Measurements from ENCODE around the gene GLRX5.

Gene GLRX5

DNA sequence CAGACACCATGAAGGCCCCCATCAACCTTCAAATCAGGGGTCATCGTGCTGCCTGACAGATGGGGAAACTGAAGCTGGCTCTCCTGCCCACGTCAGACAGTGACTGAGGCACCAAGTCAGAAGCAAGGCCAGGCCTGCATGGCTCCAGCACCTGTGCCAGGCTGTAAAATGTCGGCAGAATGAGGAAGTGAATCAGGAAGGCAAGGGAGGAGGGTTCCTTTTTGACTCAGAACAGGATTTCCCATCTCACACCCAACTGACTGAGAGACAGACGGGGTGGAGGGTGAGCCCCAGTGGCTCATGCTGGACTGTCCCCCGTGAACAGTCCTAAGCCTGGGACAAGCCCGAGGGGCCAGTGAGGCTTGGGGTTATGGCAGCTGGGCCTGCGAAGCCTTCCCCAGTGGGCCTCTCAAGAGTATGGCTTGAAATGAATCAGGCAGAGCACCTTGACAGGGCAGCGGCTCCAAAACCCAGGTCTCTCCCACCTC lies 39.3 kb upstream of the GLRX5 start:
- no peaks in the 10 kb centered on the region for H3K9me3 ChIP-seq (ENCODE audit: insufficient read depth, low read length)
- peaks cover 3% of the 10 kb centered on the region for H3K4me1 ChIP-seq (ENCODE audit: insufficient read depth, insufficient read length)
- no peak overlapping the region for H3K9ac ChIP-seq (ENCODE audit: insufficient read length, low read depth)
- no peaks in the 10 kb centered on the region for H3K27me3 ChIP-seq (ENCODE audit: insufficient read depth, insufficient read length)
- TF ChIP-seq SUZ12 (IDR thresholded peaks at IDR 0.05; ENCODE audit: extremely low read depth, insufficient read depth, insufficient read length): no peak
- TF ChIP-seq YY1 (IDR thresholded peaks at IDR 0.05; ENCODE audit: insufficient read depth, insufficient read length): no peak
- TF ChIP-seq ZNF274 (IDR thresholded peaks at IDR 0.05; ENCODE audit: low read depth, low read length): no peak
- no peak for DNase-seq (ENCODE audit: low read depth, low spot score)
- H3K36me3 ChIP-seq (ENCODE audit: insufficient read depth, insufficient read length, low read length): no peaks in the 10 kb centered on the region
- no peak overlapping the region for H3K4me3 ChIP-seq (ENCODE audit: insufficient read length, low read depth)

DNA sequence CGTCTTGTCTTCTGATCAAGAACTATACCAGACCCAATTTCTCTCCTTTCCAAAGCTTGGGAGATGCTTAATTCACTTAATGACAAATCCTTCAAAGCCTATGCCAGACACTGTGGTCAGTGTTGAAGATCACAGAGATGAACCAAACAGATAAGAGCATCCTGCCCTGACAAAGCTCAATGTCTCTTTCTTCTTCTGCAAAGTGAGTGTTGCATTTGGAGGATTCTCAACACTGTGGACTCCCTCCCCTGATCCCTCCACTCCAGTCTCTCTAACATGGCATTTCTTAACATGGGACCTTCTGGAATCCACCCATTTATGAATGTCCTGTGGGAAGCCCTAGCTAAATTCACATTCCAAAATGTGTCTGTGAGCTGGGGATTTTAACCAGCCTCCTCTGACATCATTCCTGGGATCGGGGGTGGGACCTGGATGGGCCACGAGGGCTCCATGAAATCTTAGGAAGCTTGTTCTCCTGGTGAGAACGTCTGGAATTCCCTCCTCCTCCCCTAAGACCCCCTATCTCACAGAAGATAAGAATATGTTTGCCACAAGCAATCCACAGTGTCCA lies 38.7 kb upstream of the GLRX5 start:
- H3K9me3 ChIP-seq (ENCODE audit: insufficient read depth, low read length): no peaks in the 10 kb centered on the region
- H3K4me1 ChIP-seq (ENCODE audit: insufficient read depth, insufficient read length): peaks cover 3% of the 10 kb centered on the region
- H3K36me3 ChIP-seq (ENCODE audit: insufficient read depth, insufficient read length, low read length): no peaks in the 10 kb centered on the region
- no peaks in the 10 kb centered on the region for H3K27me3 ChIP-seq (ENCODE audit: insufficient read depth, insufficient read length)
- H3K4me3 ChIP-seq (ENCODE audit: insufficient read length, low read depth): no peak overlapping the region
- no peak for DNase-seq (ENCODE audit: low read depth, low spot score)
- no peak for TF ChIP-seq SUZ12 (IDR thresholded peaks at IDR 0.05; ENCODE audit: extremely low read depth, insufficient read depth, insufficient read length)
- no peak for TF ChIP-seq ZNF274 (IDR thresholded peaks at IDR 0.05; ENCODE audit: low read depth, low read length)
- no peak for TF ChIP-seq YY1 (IDR thresholded peaks at IDR 0.05; ENCODE audit: insufficient read depth, insufficient read length)
- no peak overlapping the region for H3K9ac ChIP-seq (ENCODE audit: insufficient read length, low read depth)

DNA sequence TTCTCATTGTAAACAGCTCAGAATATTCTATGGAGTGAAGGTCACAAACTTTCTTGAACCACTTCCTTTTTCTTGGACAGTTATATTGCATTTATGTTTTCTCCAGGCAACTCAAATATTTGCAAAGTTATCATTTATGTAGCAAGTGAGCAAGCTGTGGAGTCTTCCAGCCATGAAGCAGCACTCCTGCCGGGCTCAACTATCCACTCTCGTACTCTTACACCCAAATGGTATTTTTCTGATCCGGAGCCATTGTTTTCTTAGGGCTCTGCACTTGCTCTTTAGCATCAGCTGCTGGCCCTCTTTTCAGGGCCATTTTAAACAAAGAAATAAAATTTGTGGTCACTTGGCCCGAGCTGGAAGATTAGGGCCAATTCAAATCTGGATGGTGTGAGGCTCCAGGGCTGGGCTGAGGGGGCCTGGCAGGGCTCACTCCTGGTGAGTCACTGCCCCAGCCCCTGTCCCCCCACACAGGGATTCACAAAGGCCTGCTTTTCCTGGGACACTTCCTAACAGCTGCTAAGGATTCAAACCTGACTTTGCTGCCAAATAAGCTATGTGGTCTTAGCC lies 38.1 kb upstream of the GLRX5 start:
- Histone ChIP-seq H3K9ac (ENCODE audit: insufficient read length, low read depth) (no peak overlapping the region), H3K9me3 (ENCODE audit: insufficient read depth, low read length) (no peaks in the 10 kb centered on the region), H3K4me1 (ENCODE audit: insufficient read depth, insufficient read length) (peaks cover 3% of the 10 kb centered on the region), H3K27me3 (ENCODE audit: insufficient read depth, insufficient read length) (no peaks in the 10 kb centered on the region), H3K4me3 (ENCODE audit: insufficient read length, low read depth) (no peak overlapping the region), H3K36me3 (ENCODE audit: insufficient read depth, insufficient read length, low read length) (no peaks in the 10 kb centered on the region)
- TF ChIP-seq YY1 (IDR thresholded peaks at IDR 0.05; ENCODE audit: insufficient read depth, insufficient read length) (no peak), ZNF274 (IDR thresholded peaks at IDR 0.05; ENCODE audit: low read depth, low read length) (no peak)
- no peak for DNase-seq (ENCODE audit: low read depth, low spot score)

DNA sequence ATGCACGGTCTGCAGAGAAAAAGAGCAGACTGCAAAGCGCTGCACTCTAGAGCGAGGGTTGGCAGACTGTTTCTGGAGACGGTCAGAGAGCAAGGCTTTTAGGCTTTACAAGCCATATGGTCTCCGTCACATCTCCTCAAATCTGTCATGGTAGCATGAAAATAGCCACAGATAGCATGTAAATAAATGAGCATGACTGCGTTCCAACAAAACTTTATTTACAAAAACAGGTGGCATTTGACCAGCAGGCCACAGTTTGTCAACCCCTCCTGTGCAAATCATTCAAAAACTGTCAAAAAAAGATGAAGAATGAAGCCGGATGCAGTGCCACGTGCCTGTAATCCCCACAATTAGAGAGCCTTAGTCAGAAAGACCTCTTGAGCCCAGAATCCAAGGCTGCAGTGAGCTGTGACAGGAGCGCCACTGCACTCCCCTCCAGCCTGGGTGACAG lies 37.3 kb upstream of the GLRX5 start:
- DNase-seq (ENCODE audit: low read depth, low spot score): no peak
- Histone ChIP-seq H3K36me3 (ENCODE audit: insufficient read depth, insufficient read length, low read length) (no peaks in the 10 kb centered on the region), H3K9ac (ENCODE audit: insufficient read length, low read depth) (no peak overlapping the region), H3K4me3 (ENCODE audit: insufficient read length, low read depth) (no peak overlapping the region), H3K27me3 (ENCODE audit: insufficient read depth, insufficient read length) (no peaks in the 10 kb centered on the region), H3K4me1 (ENCODE audit: insufficient read depth, insufficient read length) (peaks cover 3% of the 10 kb centered on the region), H3K9me3 (ENCODE audit: insufficient read depth, low read length) (no peaks in the 10 kb centered on the region)
- TF ChIP-seq SUZ12 (IDR thresholded peaks at IDR 0.05; ENCODE audit: extremely low read depth, insufficient read depth, insufficient read length) (no peak), ZNF274 (IDR thresholded peaks at IDR 0.05; ENCODE audit: low read depth, low read length) (no peak), YY1 (IDR thresholded peaks at IDR 0.05; ENCODE audit: insufficient read depth, insufficient read length) (no peak)

DNA sequence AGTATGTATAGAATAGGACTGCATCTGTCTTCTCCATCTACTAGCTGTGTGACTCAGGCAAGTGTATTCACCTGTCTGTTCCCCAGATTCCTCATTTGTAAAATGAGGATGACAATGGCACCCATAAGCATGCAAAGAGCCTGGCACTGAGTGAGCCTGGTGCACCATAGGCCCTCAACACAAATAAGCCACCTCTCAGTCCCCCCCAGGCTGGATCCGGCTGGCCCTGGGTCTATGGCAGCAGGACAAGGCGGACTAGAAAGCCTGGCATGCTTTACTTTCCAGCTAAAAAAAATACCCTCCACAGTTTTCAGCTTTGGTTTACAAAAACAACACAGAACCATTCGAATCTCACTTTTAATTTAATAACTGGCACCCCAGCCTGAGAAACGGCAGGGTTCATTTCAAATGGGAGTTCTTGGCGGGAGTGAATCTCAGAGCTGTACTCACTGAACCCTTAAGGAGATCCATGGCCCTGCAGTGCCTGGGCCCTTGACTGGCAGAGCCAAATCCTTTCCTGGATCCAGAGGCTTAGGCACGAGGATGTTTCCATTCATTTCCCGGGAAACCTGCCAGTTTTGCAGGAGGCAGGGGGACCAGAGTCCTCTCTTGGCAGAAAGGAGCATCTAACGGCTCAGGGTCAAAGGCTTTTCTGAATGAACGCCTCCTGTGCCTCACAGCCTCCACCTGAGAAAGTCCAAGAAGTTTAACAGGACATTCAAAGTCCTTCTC lies 36.1 kb upstream of the GLRX5 start:
- no peaks in the 10 kb centered on the region for H3K27me3 ChIP-seq (ENCODE audit: insufficient read depth, insufficient read length)
- H3K4me3 ChIP-seq (ENCODE audit: insufficient read length, low read depth): no peak overlapping the region
- no peak for DNase-seq (ENCODE audit: low read depth, low spot score)
- no peaks in the 10 kb centered on the region for H3K9me3 ChIP-seq (ENCODE audit: insufficient read depth, low read length)
- no peak overlapping the region for H3K9ac ChIP-seq (ENCODE audit: insufficient read length, low read depth)
- peaks cover 3% of the 10 kb centered on the region for H3K4me1 ChIP-seq (ENCODE audit: insufficient read depth, insufficient read length)
- H3K36me3 ChIP-seq (ENCODE audit: insufficient read depth, insufficient read length, low read length): no peaks in the 10 kb centered on the region
- TF ChIP-seq ZNF274 (IDR thresholded peaks at IDR 0.05; ENCODE audit: low read depth, low read length) (no peak), SUZ12 (IDR thresholded peaks at IDR 0.05; ENCODE audit: extremely low read depth, insufficient read depth, insufficient read length) (no peak), YY1 (IDR thresholded peaks at IDR 0.05; ENCODE audit: insufficient read depth, insufficient read length) (no peak)

DNA sequence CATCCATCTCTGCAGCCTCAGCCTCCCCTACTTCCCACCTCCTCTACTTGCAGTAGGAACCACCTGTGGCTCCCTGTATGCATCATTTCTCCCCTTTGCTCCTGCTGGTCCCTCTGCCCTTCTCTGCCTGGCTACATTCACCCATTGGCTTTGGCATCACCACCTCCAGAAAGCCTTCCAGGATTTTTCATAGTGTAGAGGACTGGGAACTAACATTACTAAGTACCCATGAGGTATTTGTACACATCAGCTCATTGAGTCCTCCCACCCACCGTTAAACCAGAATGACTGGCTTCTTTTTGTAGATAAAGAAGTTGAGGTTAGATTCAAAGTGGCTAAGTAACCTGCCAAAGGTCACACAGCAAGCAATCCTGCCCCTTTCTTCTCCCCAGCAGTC lies 35.5 kb upstream of the GLRX5 start:
- Histone ChIP-seq H3K4me3 (ENCODE audit: insufficient read length, low read depth) (no peak overlapping the region), H3K36me3 (ENCODE audit: insufficient read depth, insufficient read length, low read length) (no peaks in the 10 kb centered on the region)

DNA sequence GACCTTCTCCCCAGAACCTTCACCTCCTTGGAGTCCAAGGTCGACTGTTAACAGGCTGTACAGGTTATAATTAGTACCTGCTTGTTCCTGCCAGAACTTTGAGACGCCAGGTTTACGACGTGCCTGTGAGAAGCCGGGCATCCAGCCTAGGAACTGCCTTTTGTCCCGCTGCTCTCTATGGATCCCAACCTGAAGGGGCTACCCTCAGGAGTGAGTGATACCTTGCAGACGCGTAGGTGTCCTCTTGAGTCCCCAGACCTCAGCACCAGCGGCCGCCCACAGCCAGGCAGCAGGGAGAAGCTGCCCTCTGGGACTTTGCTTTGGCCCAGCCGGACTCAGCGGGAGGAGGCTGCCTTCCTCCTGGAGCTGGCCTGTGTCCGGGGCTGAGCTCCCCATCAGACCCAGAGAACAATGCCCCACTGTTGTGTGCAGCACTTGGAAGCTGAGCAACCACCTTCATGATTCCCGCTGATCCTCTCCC lies 34.6 kb upstream of the GLRX5 start:
- H3K9ac ChIP-seq (ENCODE audit: insufficient read length, low read depth): no peak overlapping the region
- peaks cover 3% of the 10 kb centered on the region for H3K4me1 ChIP-seq (ENCODE audit: insufficient read depth, insufficient read length)
- DNase-seq (ENCODE audit: low read depth, low spot score): no peak
- no peaks in the 10 kb centered on the region for H3K27me3 ChIP-seq (ENCODE audit: insufficient read depth, insufficient read length)
- H3K36me3 ChIP-seq (ENCODE audit: insufficient read depth, insufficient read length, low read length): no peaks in the 10 kb centered on the region
- TF ChIP-seq ZNF274 (IDR thresholded peaks at IDR 0.05; ENCODE audit: low read depth, low read length): no peak
- no peak for TF ChIP-seq SUZ12 (IDR thresholded peaks at IDR 0.05; ENCODE audit: extremely low read depth, insufficient read depth, insufficient read length)
- no peak for TF ChIP-seq YY1 (IDR thresholded peaks at IDR 0.05; ENCODE audit: insufficient read depth, insufficient read length)
- H3K4me3 ChIP-seq (ENCODE audit: insufficient read length, low read depth): no peak overlapping the region
- no peaks in the 10 kb centered on the region for H3K9me3 ChIP-seq (ENCODE audit: insufficient read depth, low read length)

More for the DNA sequence above, 35.5 kb upstream of the GLRX5 start:
- no peak for TF ChIP-seq ZNF274 (IDR thresholded peaks at IDR 0.05; ENCODE audit: low read depth, low read length)
- TF ChIP-seq YY1 (IDR thresholded peaks at IDR 0.05; ENCODE audit: insufficient read depth, insufficient read length): no peak
- no peak for TF ChIP-seq SUZ12 (IDR thresholded peaks at IDR 0.05; ENCODE audit: extremely low read depth, insufficient read depth, insufficient read length)
- H3K4me1 ChIP-seq (ENCODE audit: insufficient read depth, insufficient read length): peaks cover 3% of the 10 kb centered on the region
- no peaks in the 10 kb centered on the region for H3K9me3 ChIP-seq (ENCODE audit: insufficient read depth, low read length)
- H3K9ac ChIP-seq (ENCODE audit: insufficient read length, low read depth): no peak overlapping the region
- no peaks in the 10 kb centered on the region for H3K27me3 ChIP-seq (ENCODE audit: insufficient read depth, insufficient read length)
- no peak for DNase-seq (ENCODE audit: low read depth, low spot score)
